ENCODE measurements around the gene ERC2. TPM values are rescaled to one million over a fixed set of nuclear protein-coding genes. Genes with fewer than 3 reads are reported as not detected.

The ERC2 gene
- total and polyA plus RNA-seq, 2 of the 8 experiments (the other 6 are each of a cell fraction or from before 2014, with no cell fraction given) = 16.4 to 22.8 TPM

DNA sequence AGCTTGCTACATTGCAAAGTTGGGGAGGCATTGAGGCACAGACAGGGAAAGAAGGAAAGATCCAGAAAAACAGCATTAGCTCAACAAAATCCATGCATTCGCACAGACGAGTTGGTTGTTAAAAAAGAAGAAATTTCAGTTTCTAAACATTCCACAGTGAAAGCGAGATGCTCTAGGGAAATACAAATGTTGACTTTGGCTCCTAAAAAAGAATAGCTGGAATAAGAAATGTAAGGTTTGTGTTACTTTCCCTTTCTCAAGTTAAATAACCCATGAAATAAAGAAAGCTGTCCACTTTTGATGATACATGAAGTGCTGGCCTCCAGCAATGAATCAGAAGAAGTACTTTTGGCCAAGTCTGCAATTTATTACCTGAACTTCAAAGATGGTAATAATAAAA is 465.1 kb downstream of the ERC2 start:
- Histone ChIP-seq H3K18ac (ENCODE audit: extremely low read depth, low read length) (no peak overlapping the region), H2BK15ac (ENCODE audit: low read length) (no peak overlapping the region), H3K9me3 (ENCODE audit: insufficient read depth in 2 of 2, low read depth in 1 of 2, low read length in 1 of 2) (no peaks in the 10 kb centered on the region), H4K91ac (replicated peaks; ENCODE audit: insufficient read length, low read length) (no peak overlapping the region), H3K27me3 (replicated peaks in 1 of 4; ENCODE audit: control insufficient read depth in 3 of 4, extremely low read depth in 1 of 4, insufficient read depth in 3 of 4, low read length in 3 of 4) (no peaks in the 10 kb centered on the region), H3K79me1 (ENCODE audit: low read depth, low read length) (no peaks in the 10 kb centered on the region), H2BK5ac (ENCODE audit: low read depth, low read length) (no peak overlapping the region), H3K36me3 (ENCODE audit: control insufficient read depth in 2 of 4, insufficient read depth in 4 of 4, low read length in 3 of 4) (no peaks in the 10 kb centered on the region), H2AFZ (ENCODE audit: low read length) (no peak overlapping the region), H3K9ac (replicated peaks in 1 of 4; ENCODE audit: extremely low read depth in 1 of 4, low read depth in 3 of 4, low read length in 3 of 4) (no peak overlapping the region), H2BK12ac (ENCODE audit: low read depth, low read length) (no peak overlapping the region), H3K27ac (ENCODE audit: low read depth, low read length) (no peak overlapping the region), H3K4ac (replicated peaks; ENCODE audit: insufficient read length, low read depth, low read length) (no peak overlapping the region), H3K56ac (replicated peaks; ENCODE audit: insufficient read length, low read depth, low read length) (no peak overlapping the region), H3K23ac (ENCODE audit: insufficient read length) (no peak overlapping the region), H2BK20ac (ENCODE audit: low read length) (no peak overlapping the region), H3K4me3 (ENCODE audit: extremely low read depth in 1 of 4, insufficient read depth in 2 of 4, low read depth in 3 of 4, low read length in 4 of 4) (no peak overlapping the region), H3K4me2 (ENCODE audit: insufficient read depth in 1 of 2, low read depth in 2 of 2, low read length in 2 of 2) (no peak overlapping the region), H3K79me2 (ENCODE audit: control insufficient read depth in 1 of 2, insufficient read depth in 2 of 2, low read length in 2 of 2) (no peaks in the 10 kb centered on the region), H2BK120ac (replicated peaks; ENCODE audit: low read depth, low read length) (no peak overlapping the region), H3K4me1 (replicated peaks in 1 of 4; ENCODE audit: control insufficient read depth in 3 of 4, insufficient read depth in 4 of 4, low read length in 3 of 4) (peaks cover 0 to 13% (median 5%) of the 10 kb centered on the region in 4 experiments; a peak in 6 of 7 replicates), H3K23me2 (ENCODE audit: low read depth, low read length) (no peaks in the 10 kb centered on the region), H2AK5ac (ENCODE audit: low read depth, low read length) (no peak overlapping the region), H4K20me1 (replicated peaks in 1 of 2; ENCODE audit: control insufficient read depth in 1 of 2, insufficient read depth in 2 of 2, low read length in 2 of 2) (no peaks in the 10 kb centered on the region), H4K8ac (ENCODE audit: extremely low read depth, insufficient read depth, low read length) (no peak overlapping the region), H4K5ac (ENCODE audit: insufficient read length, low read depth, low read length) (no peak overlapping the region), H3K14ac (ENCODE audit: insufficient read length) (no peak overlapping the region)
- POLR2A ChIA-PET (ENCODE audit: partially characterized antibody) = no interaction called here
- TF ChIP-seq EP300 (IDR thresholded peaks at IDR 0.05; ENCODE audit: borderline replicate concordance in 1 of 2, low read depth in 2 of 2, low read length in 2 of 2) (no peak), CTBP2 (IDR thresholded peaks at IDR 0.05; ENCODE audit: borderline replicate concordance, insufficient read depth, insufficient read length, low read length) (no peak), SP1 (IDR thresholded peaks at IDR 0.05; ENCODE audit: low read depth, low read length) (no peak), POU5F1 (IDR thresholded peaks at IDR 0.05; ENCODE audit: low read depth, low read length) (no peak), TBP (IDR thresholded peaks at IDR 0.05; ENCODE audit: low read depth, low read length) (no peak), ZNF274 (IDR thresholded peaks at IDR 0.05; ENCODE audit: borderline replicate concordance, extremely low read depth, low read length) (no peak), TAF1 (IDR thresholded peaks at IDR 0.05; ENCODE audit: low read depth, low read length) (no peak), HDAC6 (IDR thresholded peaks at IDR 0.05; ENCODE audit: low read depth, low read length) (no peak), TAF7 (optimal IDR thresholded peaks at IDR 0.05; ENCODE audit: borderline replicate concordance, low read depth, low read length) (no peak), HDAC2 (IDR thresholded peaks at IDR 0.05; ENCODE audit: borderline replicate concordance in 1 of 2, low read depth in 2 of 2, low read length in 2 of 2) (no peak)
- no peak for FAIRE-seq
- CTCF ChIA-PET (ENCODE audit: partially characterized antibody) = no interaction called here
- 97% methylated on average over 3 of the region's 3 CpGs; no CpG with 5 or more reads in 1 of the 2 experiments for WGBS, 2 experiments (ENCODE audit: extremely low coverage in 1 of 2, insufficient coverage in 1 of 2, insufficient read length in 1 of 2, insufficient replicate concordance in 2 of 2, low coverage in 1 of 2, low lambda C conversion rate in 2 of 2, missing lambda C conversion rate in 1 of 2)
- DNase-seq (ENCODE audit: low read depth in 1 of 2, low spot score in 2 of 2) = no peak

All from H1 (cell line).